ENCODE measurements around the gene ZC3HAV1.

The ZC3HAV1 gene

DNA sequence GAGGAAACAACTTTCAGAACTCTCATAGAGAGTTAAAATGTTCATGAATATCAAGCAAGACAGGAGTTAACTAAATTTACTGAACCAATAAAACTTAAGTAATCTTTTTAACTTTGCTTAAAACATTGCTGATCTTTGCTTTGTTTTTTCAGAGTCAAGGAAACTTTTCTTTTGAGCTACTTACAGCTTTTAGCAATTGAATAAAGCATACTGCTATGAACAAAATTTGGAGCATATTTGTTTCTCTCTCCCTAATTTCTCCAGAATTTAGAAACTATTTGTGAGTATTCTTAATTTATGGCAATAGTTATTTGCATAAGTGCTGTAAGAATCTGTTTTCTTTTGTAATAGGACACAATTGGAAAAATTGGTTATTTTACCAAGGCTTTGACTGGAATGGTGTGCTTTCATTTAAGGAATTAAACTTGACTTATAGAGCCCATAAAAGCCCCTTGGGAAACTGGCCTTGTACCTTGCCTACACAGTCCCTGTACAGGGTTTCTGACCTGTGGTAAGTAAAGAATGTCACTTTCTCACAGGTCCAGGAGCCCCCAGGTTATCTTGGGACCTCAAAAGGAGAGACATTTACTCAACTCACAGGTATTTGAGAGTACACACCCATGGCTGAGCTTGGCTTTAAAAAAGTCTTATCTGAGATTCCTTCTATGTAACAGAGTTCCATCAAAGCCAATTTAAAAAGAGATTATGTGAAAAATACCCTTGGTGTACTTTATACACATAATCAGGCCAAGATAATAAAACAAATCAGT lies 105.0 kb downstream of the ZC3HAV1 start:
- FAIRE-seq, result no peak

DNA sequence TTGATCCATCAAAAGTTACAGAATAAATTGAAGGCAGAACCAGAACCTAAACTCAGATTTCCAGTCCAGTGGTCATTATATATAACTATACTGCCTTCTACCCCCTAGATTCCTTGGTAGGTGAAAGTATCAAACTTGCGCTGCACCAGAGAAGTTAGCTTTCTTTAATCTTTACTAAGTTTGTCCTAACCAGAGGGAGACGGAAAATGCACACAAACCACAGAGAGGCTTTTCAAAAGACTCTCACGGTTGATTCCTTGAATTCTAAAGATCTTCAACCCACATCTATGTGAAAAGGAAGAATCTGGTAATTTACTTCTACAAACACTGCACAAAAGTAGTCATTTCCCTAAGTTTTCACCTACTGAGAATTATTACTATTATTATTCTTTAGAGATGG lies 110.1 kb downstream of the ZC3HAV1 start:
- FAIRE-seq, result no peak
